Endothelial cell of umbilical vein (primary cell): ENCODE results near the gene CTNND2.

ENCODE experiments used
- CTCF ChIP-seq, 2 donors: IDR thresholded peaks; 1 replicate in 1 of 2; 2 replicates in 1 of 2; pipeline ENCODE4 v1.5.1; 2011; ENCODE audit warnings: low read length in 2 of 2, mild to moderate bottlenecking in 2 of 2, moderate library complexity in 2 of 2, control low read depth in 1 of 2, inconsistent platforms in 1 of 2, low read depth in 1 of 2; ENCODE audit not compliant: insufficient read depth in 1 of 2; ENCODE audit errors: extremely low read depth in 1 of 2
- EZH2 ChIP-seq: IDR thresholded peaks from 2 replicates; pipeline ENCODE4 v1.6.1; 2012; ENCODE audit warnings: borderline replicate concordance, low read depth, mild to moderate bottlenecking, moderate library complexity, low read length, inconsistent platforms; ENCODE audit not compliant: severe bottlenecking
- FOS ChIP-seq: IDR thresholded peaks from 2 replicates; pipeline ENCODE4 v1.6.1; 2011; ENCODE audit warnings: mild to moderate bottlenecking, low read length, moderate library complexity, borderline replicate concordance; ENCODE audit not compliant: insufficient read depth
- GATA2 ChIP-seq: IDR thresholded peaks from 2 replicates; pipeline ENCODE4 v1.7.0; 2011; ENCODE audit warnings: low read depth, mild to moderate bottlenecking, moderate library complexity, mixed read lengths, low read length; ENCODE audit not compliant: insufficient read length, insufficient read depth
- JUN ChIP-seq: IDR thresholded peaks from 2 replicates; pipeline ENCODE4 v1.6.1; 2011; ENCODE audit warnings: borderline replicate concordance, low read depth; ENCODE audit not compliant: insufficient read length, insufficient read depth
- MAX ChIP-seq: IDR thresholded peaks from 2 replicates; pipeline ENCODE4 v1.6.1; 2011; ENCODE audit not compliant: insufficient read depth, insufficient read length
- MYC ChIP-seq: IDR thresholded peaks from one replicate; pipeline ENCODE4 v1.6.1; 2011; ENCODE audit warnings: mild to moderate bottlenecking, low read depth, low read length
- POLR2A ChIP-seq: IDR thresholded peaks from 2 replicates; pipeline ENCODE4 v1.6.1; 2012; ENCODE audit warnings: low read depth, mild to moderate bottlenecking, control low read depth, low read length
- POLR2AphosphoS5 ChIP-seq: IDR thresholded peaks from 2 replicates; pipeline ENCODE4 v1.6.1; 2012; ENCODE audit warnings: low read depth, mild to moderate bottlenecking, control low read depth, low read length, moderate library complexity; ENCODE audit not compliant: insufficient read depth

- no peak for TF ChIP-seq EZH2
- TF ChIP-seq CTCF (IDR thresholded peaks at IDR 0.05; ENCODE audit: extremely low read depth in 1 of 2, insufficient read depth in 1 of 2, low read depth in 1 of 2, low read length in 2 of 2), result no peak
- no peak for TF ChIP-seq MAX
- no peak for TF ChIP-seq POLR2AphosphoS5
- no peak for TF ChIP-seq JUN
- no peak for TF ChIP-seq FOS
- TF ChIP-seq MYC, result no peak
- no peak for TF ChIP-seq POLR2A
- no peak for TF ChIP-seq GATA2
Observed at GRCh38 chr5:11258001-11258400, 646.2 kb downstream of the CTNND2 start.
